Stimulated activated CD4-positive, alpha-beta T cell treated with anti-CD3 and anti-CD28 coated beads, Interleukin-1b, Interleukin-23, amount 100 ng/mL, for 4 hours (primary cell): Measurements from ENCODE around the gene SLC1A5.
"Not testable (repeated sequence)": the region's sequence is repeated elsewhere in the genome, so short reads cannot be mapped to it uniquely, and the experiment has no call there.

Source experiments
- DNase-seq, 2 donors: peaks; one replicate each; pipeline ENCODE4 v3.0.0-alpha.2; 2020; ENCODE audit warnings: low read depth in 2 of 2

The SLC1A5 gene

DNA sequence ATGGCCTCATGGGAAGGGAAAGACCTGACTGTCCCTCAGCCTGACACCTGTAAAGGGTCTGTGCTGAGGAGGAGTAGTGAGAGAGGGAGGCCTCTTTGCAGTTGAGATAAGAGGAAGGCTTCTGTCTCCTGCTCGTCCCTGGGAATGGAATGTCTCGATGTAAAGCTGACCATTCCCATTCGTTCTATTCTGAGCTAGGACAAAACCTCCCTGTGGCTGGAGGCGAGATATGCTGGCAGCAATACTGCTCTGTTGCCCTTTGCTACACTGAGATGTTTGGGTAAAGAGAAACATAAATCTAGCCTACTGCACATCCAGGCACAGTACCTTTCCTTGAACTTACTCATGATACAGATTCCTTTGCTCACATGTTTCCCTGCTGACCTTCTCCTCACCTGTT lies 19.6 kb downstream of the SLC1A5 start:
- DNase-seq: not testable (repeated sequence)

DNA sequence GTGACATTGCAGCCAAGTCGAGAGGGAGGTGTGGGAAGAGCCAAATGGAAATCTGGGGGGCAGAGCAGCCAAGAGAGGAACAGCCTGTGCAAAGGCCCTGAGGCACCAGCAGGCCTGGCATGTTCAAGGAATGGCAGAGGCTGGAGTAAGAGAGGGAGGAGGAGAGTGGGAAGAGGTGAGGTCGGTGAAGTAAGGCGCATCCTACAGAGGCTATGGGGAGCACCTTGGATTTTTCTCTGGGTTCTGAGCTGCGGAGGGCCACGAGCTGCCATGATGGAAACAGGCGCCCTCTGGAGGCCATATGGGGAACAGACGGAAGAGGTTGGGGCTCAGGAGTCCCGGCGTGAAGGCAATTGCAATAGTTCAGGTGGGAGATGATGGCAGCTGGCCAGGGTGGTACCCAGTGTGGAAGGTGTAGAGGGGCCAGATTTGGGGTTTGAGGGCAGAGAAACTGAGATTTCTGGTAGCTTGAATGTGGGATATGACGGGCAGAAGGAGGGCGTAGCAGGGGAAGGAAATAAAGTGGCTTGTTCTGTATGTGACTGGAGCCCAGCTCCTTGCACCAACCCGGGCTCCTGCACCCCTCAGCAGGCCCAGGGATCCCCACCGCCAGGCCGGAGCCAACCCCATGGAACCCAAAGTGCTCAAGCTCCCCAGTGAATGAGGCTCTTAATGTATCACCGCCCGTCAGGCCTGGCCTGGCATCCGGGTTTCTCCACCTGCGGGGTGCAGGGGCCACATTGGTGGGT lies 21.7 kb downstream of the SLC1A5 start:
- peak; percentile 46 for DNase-seq

DNA sequence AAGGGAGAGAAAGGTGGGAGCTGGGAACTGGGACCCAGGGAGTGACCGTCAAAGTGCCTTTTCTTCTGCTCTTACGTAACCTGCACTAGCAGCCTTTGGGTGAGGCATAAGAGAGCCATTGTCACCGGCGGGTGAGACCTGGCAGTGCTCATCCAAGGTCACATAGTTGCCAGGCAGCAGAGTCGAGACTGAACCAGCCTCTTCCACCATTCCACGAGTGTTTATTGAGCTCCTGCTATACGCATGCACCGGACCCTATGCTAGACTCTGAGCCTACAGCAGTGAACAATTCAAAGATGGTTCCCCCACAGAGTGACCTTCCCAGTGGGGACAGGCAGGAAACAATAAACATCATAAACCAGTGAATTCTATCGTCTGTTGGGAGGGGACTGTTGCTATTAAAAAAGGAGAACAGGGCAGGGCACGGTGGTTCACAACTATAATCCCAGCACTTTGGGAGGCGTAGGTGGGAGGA lies 23.5 kb downstream of the SLC1A5 start:
- no peak for DNase-seq

DNA sequence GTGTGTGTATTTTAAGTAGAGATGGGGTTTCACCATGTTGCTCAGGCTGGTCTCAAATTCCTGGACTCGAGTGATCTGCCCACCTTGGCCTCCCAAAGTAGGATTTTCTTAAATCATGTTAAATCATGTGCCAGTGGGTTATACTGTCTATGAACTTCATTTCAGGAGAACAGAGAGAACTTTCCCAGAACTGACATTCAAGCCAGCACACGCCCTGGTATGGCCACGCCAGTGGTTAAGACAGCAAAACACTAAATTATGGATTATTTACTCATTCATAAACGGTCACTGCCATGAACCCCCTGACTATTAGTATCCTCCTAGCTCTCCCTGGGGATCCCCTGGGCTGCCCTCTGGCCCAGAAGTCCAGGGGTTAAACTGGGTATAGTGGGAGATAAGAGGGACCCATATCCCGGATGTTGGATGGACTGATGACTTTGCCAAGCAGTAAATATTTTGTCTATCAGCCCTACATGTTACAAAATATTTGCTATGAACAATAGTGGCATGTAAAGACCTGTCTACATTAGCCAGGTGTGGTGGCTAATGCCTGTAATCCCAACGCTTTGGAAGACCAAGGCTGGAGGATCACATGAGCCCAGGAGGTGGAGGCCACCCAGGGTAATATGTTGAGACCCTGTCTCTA lies 26.0 kb downstream of the SLC1A5 start:
- DNase-seq: no peak

DNA sequence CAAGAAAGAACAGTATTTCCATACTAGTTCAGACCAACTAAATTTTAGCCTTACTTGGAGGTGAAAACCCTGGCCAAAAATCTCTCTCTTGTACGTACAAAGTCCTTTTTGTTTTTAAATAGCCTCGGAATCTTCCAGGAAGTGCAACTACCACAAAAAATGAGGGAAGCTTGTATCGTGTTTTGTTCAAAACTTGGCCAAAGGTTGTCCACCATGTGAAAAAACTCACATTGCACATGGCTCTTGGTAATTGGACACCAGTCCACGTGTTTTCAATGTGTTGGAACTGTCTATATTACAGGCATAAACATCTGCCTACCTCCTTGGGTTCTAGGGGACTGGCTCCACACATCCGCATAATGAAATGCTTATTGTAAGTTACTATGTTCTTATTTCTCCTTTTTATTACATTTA lies 27.0 kb downstream of the SLC1A5 start:
- DNase-seq: no peak

DNA sequence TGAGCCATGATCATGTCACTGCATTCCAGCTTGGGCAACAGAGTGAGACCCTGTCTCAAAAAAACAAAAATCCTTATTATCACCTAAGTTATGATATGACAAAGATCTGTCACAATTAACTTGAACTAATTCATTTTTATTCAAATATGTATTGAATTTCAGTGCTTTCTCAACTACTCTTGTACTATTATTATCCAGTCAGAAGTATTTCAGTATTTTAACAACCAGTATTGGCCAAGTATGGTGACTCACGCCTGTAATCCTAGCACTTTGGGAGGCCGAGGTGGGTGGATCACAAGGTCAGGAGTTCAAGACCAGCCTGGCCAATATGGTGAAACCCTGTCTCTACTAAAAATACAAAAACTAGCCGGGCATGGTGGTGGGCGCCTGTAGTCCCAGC lies 27.5 kb downstream of the SLC1A5 start:
- not testable (repeated sequence) for DNase-seq

DNA sequence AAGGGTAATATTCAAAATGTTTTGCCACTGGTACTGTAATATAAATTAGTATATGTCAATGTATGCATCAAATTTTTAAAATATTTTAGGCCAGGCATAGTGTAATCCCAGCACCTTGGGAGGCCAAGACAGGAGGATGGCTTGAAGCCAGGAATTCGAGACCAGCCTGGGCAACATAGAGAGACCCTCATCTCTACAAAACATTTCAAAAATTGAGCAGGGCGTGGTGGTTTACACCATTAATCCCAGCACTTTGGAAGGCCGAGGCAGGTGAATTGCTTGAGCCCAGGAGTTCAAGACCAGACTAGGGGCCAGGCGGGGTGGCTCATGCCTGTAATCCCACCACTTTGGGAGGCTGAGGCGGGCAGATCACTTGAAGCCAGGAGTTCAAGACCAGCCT lies 28.0 kb downstream of the SLC1A5 start:
- DNase-seq: no peak

DNA sequence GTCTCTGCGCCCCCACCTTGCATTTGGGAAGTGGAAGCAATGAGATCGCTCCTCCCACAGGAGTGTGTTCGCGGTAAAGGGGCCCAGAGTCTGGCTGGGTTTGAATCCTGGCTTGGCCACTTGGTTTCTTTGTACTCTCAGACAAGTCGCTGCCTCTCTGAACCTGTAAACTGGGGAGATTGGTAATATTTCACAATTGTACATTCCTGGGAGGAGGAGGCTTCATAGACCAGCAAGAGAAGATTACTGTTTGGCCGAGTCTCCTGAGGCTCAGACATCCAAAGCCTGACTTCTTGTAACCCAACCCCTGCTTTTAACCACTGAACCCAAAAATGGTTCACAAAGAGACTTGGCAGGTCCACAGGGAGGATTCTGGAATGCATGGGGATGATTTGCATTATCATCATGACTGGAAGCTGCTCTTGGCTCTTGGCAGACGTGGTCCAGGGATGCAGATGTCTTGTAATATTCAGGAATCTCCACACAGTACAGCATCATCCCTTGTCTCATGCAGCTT lies 28.5 kb downstream of the SLC1A5 start:
- no peak for DNase-seq

DNA sequence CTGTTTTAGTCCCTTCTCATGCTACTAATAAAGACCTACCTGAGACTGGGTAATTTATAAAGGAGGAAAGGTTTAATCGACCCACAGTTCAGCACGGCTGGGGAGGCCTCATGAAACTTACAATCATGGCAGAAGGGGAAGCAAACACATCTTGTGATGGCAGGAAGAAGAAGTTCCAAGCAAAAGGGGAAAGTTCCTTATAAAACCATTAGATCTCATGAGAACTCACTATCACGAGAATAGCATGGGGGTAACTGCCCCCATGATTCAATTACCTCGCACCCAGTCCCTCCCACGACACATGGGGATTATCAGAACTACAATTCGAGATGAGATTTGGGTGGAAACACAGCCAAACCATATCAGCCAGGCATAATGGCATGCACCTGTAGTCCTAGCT lies 29.2 kb downstream of the SLC1A5 start:
- no peak for DNase-seq

DNA sequence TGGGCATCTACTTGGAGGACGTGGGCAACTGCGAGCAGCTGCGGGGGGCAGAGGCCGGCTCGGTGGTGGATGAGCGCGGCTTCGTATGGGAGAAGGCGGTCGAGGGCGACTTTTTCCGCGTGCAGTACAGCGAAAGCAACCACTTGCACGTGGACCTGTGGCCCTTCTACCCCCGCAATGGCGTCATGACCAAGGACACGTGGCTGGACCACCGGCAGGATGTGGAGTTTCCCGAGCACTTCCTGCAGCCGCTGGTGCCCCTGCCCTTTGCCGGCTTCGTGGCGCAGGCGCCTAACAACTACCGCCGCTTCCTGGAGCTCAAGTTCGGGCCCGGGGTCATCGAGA lies 31.9 kb downstream of the SLC1A5 start:
- no peak for DNase-seq

DNA sequence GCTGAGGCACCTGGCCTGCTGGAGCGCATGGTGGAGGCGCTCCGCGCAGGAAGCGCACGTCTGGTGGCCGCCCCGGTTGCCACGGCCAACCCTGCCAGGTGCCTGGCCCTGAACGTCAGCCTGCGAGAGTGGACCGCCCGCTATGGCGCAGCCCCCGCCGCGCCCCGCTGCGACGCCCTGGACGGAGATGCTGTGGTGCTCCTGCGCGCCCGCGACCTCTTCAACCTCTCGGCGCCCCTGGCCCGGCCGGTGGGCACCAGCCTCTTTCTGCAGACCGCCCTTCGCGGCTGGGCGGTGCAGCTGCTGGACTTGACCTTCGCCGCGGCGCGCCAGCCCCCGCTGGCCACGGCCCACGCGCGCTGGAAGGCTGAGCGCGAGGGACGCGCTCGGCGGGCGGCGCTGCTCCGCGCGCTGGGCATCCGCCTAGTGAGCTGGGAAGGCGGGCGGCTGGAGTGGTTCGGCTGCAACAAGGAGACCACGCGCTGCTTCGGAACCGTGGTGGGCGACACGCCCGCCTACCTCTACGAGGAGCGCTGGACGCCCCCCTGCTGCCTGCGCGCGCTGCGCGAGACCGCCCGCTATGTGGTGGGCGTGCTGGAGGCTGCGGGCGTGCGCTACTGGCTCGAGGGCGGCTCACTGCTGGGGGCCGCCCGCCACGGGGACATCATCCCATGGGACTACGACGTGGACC lies 32.4 kb downstream of the SLC1A5 start:
- no peak for DNase-seq

DNA sequence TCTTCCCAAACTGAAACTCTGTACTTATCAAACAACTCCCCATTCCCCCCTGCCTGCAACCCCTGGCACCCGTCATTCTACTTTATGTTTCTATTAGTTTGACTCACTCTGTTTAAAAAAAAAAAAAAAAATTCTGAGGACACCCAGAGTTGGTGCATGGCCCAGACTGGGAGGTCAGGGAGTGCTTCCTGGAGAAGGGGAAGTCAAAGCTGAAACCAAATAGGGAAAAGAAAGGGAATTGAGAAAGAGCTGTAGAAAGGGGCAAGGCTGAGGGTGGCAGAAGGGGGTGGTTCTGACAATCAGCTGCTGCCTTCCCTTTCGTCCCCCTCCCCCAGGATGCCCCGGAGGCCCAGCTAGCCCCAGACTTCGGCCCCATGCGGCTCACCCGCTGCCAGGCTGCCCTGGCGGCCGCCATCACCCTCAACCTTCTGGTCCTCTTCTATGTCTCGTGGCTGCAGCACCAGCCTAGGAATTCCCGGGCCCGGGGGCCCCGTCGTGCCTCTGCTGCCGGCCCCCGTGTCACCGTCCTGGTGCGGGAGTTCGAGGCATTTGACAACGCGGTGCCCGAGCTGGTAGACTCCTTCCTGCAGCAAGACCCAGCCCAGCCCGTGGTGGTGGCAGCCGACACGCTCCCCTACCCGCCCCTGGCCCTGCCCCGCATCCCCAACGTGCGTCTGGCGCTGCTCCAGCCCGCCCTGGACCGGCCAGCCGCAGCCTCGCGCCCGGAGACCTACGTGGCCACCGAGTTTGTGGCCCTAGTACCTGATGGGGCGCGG lies 33.1 kb downstream of the SLC1A5 start:
- DNase-seq: no peak

DNA sequence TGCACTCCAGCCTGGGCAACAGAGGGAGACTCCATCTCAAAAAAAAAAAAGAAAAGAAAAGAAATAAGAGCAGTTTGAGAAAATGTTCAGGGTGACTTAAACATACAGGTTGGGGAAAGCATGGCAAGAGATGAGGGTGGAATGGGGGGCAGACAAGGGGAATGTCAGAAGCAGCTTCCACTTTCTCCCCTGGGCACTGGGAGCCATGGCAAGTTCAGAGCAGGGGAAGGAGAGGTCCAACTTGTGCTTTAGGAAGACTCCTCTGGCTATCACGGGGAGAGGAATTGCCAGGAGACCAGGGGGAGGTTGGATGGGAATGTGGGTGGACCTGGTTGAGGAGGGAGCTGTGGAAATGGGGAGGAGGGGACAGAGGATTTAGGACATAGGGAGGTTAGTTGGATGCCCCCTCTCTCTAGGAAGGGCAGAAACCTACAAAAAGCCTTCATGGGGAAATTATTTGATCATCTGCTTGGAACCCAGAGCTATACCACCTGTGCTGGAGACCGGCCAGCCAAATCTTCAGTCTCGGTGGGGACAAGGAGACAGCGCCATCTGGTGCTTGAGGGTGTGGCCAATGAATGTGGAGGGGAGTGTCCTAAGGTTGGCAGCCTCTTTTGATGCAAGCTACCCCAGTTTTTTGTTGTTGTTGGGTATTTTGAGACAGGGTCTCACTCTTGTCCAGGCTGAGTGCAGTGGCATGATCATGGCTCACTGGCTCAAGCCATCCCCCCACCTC lies 34.8 kb downstream of the SLC1A5 start:
- DNase-seq: peak; percentile 46 to 52

DNA sequence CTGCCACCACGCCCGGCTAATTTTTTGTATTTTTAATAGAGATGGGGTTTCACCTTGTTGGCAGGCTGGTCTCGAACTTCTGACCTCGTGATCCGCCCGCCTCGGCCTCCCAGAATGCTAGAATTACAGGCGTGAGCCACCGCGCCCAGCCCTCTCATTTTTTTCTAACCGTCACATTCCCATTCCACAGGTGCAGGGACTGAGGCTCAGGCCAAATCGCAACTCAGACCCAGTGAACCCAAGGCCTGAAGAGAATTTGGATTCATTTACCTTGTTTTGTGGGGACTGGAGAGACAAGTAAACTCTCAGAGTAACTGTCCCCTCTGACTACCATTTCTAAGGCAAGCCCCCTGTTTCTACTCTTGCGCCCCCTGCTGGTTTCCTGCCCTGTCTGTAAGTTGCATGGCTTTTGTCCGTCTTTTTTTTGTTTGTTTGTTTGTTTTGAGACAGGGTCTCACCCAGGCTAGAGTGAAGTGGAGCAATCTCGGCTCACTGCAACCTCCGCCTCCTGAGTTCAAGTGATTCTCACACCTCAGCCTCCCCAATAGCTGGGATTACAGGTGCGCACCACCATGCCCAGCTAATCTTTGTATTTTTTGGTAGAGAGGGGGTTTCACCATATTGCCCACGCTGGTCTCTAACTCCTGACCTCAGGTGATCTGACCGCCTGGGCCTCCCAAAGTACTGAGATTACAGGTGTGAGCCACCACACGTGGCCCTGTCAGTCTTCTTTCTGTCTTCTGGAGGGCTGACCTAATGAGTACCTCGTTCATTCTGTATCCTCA lies 39.9 kb downstream of the SLC1A5 start:
- peak; percentile 73 to 75 for DNase-seq

DNA sequence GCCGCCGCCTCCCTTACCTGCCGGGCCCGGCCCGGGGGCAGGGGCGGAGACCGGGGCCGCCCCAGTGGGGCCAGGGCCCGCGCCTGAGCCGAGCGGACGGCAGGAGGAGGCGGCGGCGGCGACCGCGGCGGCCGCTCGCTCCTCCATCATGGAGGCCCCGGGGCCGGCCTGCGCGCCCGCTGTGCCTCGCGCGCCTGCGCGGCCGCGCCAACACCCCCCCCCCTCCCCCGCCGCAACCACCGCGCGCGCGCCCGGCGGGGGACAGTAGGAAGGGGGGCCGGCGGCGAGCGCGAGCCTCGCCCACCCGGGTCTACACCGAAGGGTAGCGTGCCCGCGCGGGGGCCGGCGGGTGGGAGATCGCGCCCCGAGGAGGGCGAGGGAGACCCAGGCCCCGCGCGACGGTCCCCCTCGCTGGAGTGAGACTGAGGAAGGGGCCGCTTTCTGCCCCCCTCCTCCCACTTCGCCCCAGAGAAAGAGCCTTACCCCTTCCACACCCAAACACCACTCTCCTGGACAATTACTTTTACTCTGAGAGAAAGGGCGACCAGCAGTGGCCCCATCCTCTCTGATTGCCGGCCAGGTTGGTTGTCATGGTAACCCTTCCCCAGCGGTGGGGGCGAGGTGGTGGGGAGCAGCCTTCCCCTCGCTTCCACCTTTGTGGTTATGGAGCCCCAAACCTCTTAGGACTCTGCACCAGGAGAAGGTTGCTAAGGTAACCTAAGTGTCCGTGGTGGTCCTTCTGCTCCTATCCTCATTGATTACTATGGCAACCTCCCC lies 41.9 kb downstream of the SLC1A5 start, which contains the start of gene STRN4:
Gene STRN4, minus strand, starts transcription at position 170 of the 777 bp plus-strand sequence. Its CDS starts 20 bp downstream, at position 150.
- DNase-seq: peak; percentile 49 to 64

DNA sequence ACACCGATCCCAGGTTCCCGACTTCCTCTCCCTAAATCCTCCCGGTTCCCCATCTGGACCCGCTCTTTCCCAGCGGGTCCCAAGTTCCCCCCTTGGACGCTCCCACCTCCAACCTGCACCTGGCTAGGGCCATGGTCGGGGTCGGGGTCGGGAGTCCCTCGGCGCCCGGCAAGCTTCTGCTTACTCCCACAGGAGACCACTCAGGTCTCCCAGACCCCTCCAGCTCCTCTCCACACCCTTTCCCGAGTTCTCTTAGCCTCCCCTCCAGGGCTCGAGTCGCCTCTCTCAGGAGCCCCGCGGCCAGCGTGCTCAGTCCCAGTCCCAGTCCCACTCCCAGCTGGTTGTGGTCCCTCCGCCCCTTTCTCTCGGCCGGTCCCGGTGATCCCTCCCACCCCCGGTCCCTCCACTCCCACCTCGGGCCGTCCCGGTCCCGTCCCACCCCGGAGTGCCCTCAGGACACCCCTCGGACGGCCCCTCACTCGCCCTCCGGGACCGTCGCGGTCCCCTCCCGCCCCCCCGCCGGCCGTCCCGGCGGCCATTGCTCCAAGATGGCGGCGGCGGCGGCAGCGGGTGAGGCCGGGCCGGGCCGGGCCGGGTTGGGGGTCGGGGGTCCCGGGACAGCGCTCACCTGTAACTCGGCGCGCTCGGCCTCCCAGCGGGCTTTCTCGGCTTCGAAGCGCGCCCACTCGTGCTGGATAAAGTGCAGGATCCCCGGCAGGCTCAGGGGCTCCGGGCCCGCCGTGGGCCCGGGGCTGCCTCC lies 42.7 kb downstream of the SLC1A5 start, which contains the start of gene FKRP:
Gene FKRP, plus strand, starts transcription at position 537 of the 760 bp plus-strand sequence. CDS start 9,394 bp downstream, outside the sequence.
- peak; percentile 25 to 43 for DNase-seq

DNA sequence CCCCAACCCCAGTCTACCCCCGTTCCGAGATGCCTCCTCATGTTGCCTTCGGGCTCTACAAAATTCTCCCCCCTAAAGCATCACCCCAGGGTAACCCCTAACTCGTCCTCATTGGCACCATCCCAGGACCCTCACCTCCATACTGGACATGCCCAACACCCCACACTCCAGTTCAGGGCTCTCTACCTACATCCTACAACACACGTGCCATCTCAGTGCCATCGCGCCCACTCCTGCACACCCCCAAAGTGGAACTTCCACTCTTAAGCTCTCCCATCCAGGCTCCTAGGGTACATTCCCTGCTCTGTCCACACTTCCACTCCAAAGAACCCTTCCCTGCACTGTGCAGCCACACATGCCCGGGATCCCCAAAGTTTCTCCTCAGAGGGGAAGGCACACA lies 43.4 kb downstream of the SLC1A5 start:
- DNase-seq: no peak

DNA sequence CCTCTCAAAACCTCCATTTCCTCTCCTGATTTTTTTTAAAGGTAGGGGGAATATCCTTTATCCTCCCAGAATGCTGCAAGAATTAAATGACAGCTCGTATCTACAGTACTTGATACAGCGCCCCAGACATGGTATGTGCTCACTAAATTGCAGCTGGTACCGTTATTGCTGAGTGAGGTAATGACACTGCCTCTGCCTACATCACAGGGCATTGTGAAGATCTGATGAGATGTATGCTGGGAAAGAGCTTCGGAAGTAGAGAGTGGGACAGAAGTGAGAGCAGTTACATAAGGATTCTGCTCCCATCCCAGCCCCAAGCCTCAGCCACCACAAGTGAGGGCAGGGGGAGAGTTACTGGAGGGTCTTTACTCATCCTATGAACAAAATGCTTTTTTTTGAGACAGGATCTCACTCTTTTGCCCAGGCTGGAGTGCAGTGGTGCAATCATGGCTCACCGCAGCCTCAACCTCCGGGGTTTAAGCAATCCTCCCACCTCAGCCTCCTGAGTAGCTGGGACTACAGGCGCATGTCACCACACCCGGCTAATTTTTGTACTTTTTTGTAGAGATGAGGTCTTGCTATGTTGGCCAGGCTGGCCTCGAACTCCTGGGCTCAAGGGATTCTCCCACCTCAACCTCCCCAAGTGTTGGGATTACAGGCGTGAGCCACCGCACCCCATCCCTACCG lies 44.2 kb downstream of the SLC1A5 start:
- no peak for DNase-seq
